Keratinocyte (primary cell): ENCODE data around the gene JAKMIP2. TPM values are rescaled to one million over a fixed set of nuclear protein-coding genes. Genes with fewer than 3 reads are reported as not detected.

Source experiments
- DNase-seq: peaks from one replicate; pipeline ENCODE4 v3.0.0-alpha.2; 2011; ENCODE audit warnings: low read depth, missing footprints, low spot score
- FAIRE-seq: peaks from 2 replicates; lab custom pipeline; 2011; peaks lifted over from hg19 to GRCh38; lab: Jason Lieb, UNC
- H2AFZ ChIP-seq: 2 replicates; pipeline ENCODE4 v1.6.0; 2012; ENCODE audit warnings: low read length, control low read depth, inconsistent platforms; ENCODE audit not compliant: control insufficient read depth
- H3K27ac ChIP-seq: 2 replicates; pipeline ENCODE4 v1.5.1; 2011; ENCODE audit warnings: low read length; ENCODE audit not compliant: control insufficient read depth, insufficient read depth
- H3K27me3 ChIP-seq: 3 replicates; pipeline ENCODE4 v1.6.0; 2011; ENCODE audit warnings: low read length; ENCODE audit not compliant: control insufficient read depth, insufficient read depth; ENCODE audit errors: extremely low read depth
- H3K36me3 ChIP-seq, 2 experiments: 2 replicates in 1 of 2; 3 replicates in 1 of 2; pipeline ENCODE4 v1.5.1; 2011; ENCODE audit warnings: low read length in 2 of 2, mild to moderate bottlenecking in 1 of 2; ENCODE audit not compliant: control insufficient read depth in 2 of 2, insufficient read depth in 2 of 2; ENCODE audit errors: extremely low read depth in 1 of 2
- H3K4me1 ChIP-seq: 3 replicates; pipeline ENCODE4 v1.5.1; 2011; ENCODE audit warnings: low read length; ENCODE audit not compliant: control insufficient read depth, insufficient read depth; ENCODE audit errors: extremely low read depth
- H3K4me2 ChIP-seq: 3 replicates; pipeline ENCODE4 v1.6.0; 2011; ENCODE audit warnings: low read depth, low read length; ENCODE audit not compliant: control insufficient read depth, insufficient read depth; ENCODE audit errors: extremely low read depth
- H3K4me3 ChIP-seq, 3 experiments: fragments of 200-600 bp in 1 of 3; sonication (generic) in 1 of 3; 2 replicates in 2 of 3; 3 replicates in 1 of 3; pipeline ENCODE4 v1.5.1; 2011 to 2016; ENCODE audit warnings: low read length in 3 of 3, mild to moderate bottlenecking in 3 of 3, control low read depth in 2 of 3, inconsistent platforms in 1 of 3, low read depth in 1 of 3, mixed read lengths in 1 of 3, mixed run types in 1 of 3, moderate library complexity in 1 of 3; ENCODE audit not compliant: control insufficient read depth in 2 of 3, insufficient read depth in 2 of 3; ENCODE audit errors: extremely low read depth in 1 of 3
- H3K79me2 ChIP-seq: 2 replicates; pipeline ENCODE4 v1.6.0; 2012; ENCODE audit warnings: low read length; ENCODE audit not compliant: control insufficient read depth, insufficient read depth
- H3K9ac ChIP-seq: 3 replicates; pipeline ENCODE4 v1.6.0; 2011; ENCODE audit warnings: low read length; ENCODE audit not compliant: control insufficient read depth, insufficient read depth; ENCODE audit errors: extremely low read depth
- H3K9me1 ChIP-seq: 3 replicates; pipeline ENCODE4 v1.6.0; 2011; ENCODE audit warnings: low read length; ENCODE audit not compliant: control insufficient read depth, insufficient read depth; ENCODE audit errors: extremely low read depth
- H3K9me3 ChIP-seq: 2 replicates; pipeline ENCODE4 v1.5.1; 2012; ENCODE audit warnings: low read depth, low read length; ENCODE audit not compliant: control insufficient read depth
- H4K20me1 ChIP-seq: 3 replicates; pipeline ENCODE4 v1.6.0; 2011; ENCODE audit warnings: low read length; ENCODE audit not compliant: control insufficient read depth, insufficient read depth; ENCODE audit errors: extremely low read depth
- CTCF ChIP-seq, 3 experiments: IDR thresholded peaks in 1 of 3; conservative IDR thresholded peaks in 1 of 3; optimal IDR thresholded peaks in 1 of 3; 2 replicates in 2 of 3; 3 replicates in 1 of 3; pipeline versions ENCODE3 to v1.5.1; 2011; ENCODE audit warnings: low read length in 3 of 3, mild to moderate bottlenecking in 3 of 3, moderate library complexity in 2 of 3, control low read depth in 1 of 3, inconsistent platforms in 1 of 3; ENCODE audit not compliant: insufficient read depth in 2 of 3; ENCODE audit errors: extremely low read depth in 1 of 3
- EZH2 ChIP-seq: IDR thresholded peaks from one replicate; pipeline ENCODE4 v1.6.1; 2012; ENCODE audit warnings: inconsistent platforms, mild to moderate bottlenecking, low read length, moderate library complexity
- dilution Hi-C: fragments of 300-500 bp; cut with MboI; formaldehyde crosslinking; loops from one replicate; pipeline ENCODE4 v1.7.0; 2020; ENCODE audit warnings: low sequenced_read_pairs; ENCODE audit not compliant: extremely low pct_ligation_motif_present
- polyA plus RNA-seq, 5 experiments: library from polyadenylated mRNA; depleted of rRNA in 3 of 5; stranded (reverse) in 3 of 5; stranded (forward) in 1 of 5; unstranded in 1 of 5; fragments of >200 nt; gene quantifications; 1 replicate in 1 of 5; 2 replicates in 3 of 5; 3 replicates in 1 of 5; pipeline versions ENCODE4 v1.2.1 to v1.2.3, GENCODE V29; 2011 to 2012; ENCODE audit warnings: missing spikeins in 2 of 5, low read depth in 1 of 5, low replicate concordance in 1 of 5

The JAKMIP2 gene
- polyA plus RNA-seq, 1 donor (not counting 4 experiments of a cell fraction or from before 2014, with no cell fraction given) = not detected

DNA sequence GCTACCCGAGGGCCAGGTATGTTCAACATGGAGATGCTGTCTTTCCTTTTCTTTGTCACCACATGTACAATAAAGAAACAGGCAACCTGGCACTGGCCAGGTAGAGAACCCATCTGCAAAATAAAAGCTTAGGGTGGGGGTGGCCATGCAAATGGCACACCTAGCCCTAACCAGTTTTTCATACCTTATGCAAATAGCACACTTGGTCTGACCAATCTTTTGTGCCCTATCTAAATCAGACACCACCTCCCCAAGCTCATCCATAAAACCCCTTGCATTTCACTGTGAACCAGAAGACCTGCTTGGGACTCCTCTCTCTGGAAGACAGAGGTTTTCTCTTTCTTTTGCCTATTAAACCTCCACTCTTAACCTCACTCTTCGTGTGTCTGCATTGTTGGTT is 33.9 kb downstream of the JAKMIP2 start:
- H3K4me3 ChIP-seq = no peak overlapping the region
- FAIRE-seq (no peak), DNase-seq (no peak)
- dilution Hi-C loops = no loop called here
- H3K4me2 ChIP-seq = no peak overlapping the region
- no peaks in the 10 kb centered on the region for H3K36me3 ChIP-seq
- H4K20me1 ChIP-seq = no peaks in the 10 kb centered on the region
- no peak overlapping the region for H2AFZ ChIP-seq
- TF ChIP-seq EZH2 = no peak
- H3K9me3 ChIP-seq = no peaks in the 10 kb centered on the region
- H3K27me3 ChIP-seq = no peaks in the 10 kb centered on the region
- H3K4me1 ChIP-seq = no peaks in the 10 kb centered on the region
- H3K27ac ChIP-seq = no peak overlapping the region
- H3K79me2 ChIP-seq = no peaks in the 10 kb centered on the region
- H3K9me1 ChIP-seq = no peaks in the 10 kb centered on the region
- no peak overlapping the region for H3K9ac ChIP-seq

DNA sequence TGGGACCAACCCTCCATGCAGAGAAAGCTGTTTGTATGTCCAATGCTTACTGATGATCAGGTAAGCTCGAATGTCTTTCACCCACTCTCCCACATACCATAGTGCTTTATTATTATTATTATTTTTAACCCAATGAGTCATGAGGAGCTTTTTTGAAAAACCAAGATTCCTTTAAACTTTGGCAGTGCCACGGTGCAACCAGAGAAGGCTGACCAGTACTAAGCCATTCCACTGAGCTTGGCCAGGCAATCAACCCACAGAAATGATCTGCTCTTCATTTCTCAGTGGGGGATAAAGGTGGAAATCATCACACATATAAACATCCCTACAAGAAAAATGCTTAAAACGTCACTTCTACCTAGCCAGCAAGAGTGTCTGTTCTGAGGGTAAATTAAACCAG is 35.5 kb downstream of the JAKMIP2 start:
- H3K36me3 ChIP-seq = no peaks in the 10 kb centered on the region
- H3K9me3 ChIP-seq = no peaks in the 10 kb centered on the region
- no peaks in the 10 kb centered on the region for H3K27me3 ChIP-seq
- H3K9ac ChIP-seq = no peak overlapping the region
- no peak overlapping the region for H3K4me3 ChIP-seq
- no peaks in the 10 kb centered on the region for H3K79me2 ChIP-seq
- dilution Hi-C loops = no loop called here
- H3K4me1 ChIP-seq = no peaks in the 10 kb centered on the region
- FAIRE-seq = no peak
- no peaks in the 10 kb centered on the region for H3K9me1 ChIP-seq
- H3K4me2 ChIP-seq = no peak overlapping the region
- TF ChIP-seq EZH2 (no peak), CTCF (optimal IDR thresholded peaks at IDR 0.05 in 1 of 3, IDR thresholded peaks at IDR 0.05 in 1 of 3, conservative IDR thresholded peaks at IDR 0.05 in 1 of 3; ENCODE audit: extremely low read depth in 1 of 3, insufficient read depth in 2 of 3, low read length in 3 of 3) (no peak)
- H4K20me1 ChIP-seq = no peaks in the 10 kb centered on the region
- no peak overlapping the region for H2AFZ ChIP-seq
- no peak for DNase-seq
- H3K27ac ChIP-seq = no peak overlapping the region

GRCh38 chr5:147743678-147744374 is 38.7 kb downstream of the JAKMIP2 start:
- Histone ChIP-seq H3K27ac (no peak overlapping the region), H2AFZ (no peak overlapping the region), H3K27me3 (no peaks in the 10 kb centered on the region), H3K9ac (no peak overlapping the region), H3K4me1 (no peaks in the 10 kb centered on the region), H3K4me3 (no peak overlapping the region), H3K4me2 (no peak overlapping the region), H4K20me1 (no peaks in the 10 kb centered on the region), H3K9me3 (no peaks in the 10 kb centered on the region), H3K36me3 (no peaks in the 10 kb centered on the region), H3K79me2 (no peaks in the 10 kb centered on the region), H3K9me1 (no peaks in the 10 kb centered on the region)
- dilution Hi-C loops = no loop called here
- TF ChIP-seq EZH2 = no peak
- DNase-seq (no peak), FAIRE-seq (no peak)
